Superior temporal gyrus (tissue), 1 donor: Measurements from ENCODE around the gene NRXN2.
A peak's percentile ranks its signal among the peaks of the same experiment; 100 is the strongest.

Experiments used
- DNase-seq: peaks from one replicate; pipeline ENCODE4 v3.0.0-alpha.2; 2016; ENCODE audit errors: extremely low spot score

NRXN2 gene

DNA sequence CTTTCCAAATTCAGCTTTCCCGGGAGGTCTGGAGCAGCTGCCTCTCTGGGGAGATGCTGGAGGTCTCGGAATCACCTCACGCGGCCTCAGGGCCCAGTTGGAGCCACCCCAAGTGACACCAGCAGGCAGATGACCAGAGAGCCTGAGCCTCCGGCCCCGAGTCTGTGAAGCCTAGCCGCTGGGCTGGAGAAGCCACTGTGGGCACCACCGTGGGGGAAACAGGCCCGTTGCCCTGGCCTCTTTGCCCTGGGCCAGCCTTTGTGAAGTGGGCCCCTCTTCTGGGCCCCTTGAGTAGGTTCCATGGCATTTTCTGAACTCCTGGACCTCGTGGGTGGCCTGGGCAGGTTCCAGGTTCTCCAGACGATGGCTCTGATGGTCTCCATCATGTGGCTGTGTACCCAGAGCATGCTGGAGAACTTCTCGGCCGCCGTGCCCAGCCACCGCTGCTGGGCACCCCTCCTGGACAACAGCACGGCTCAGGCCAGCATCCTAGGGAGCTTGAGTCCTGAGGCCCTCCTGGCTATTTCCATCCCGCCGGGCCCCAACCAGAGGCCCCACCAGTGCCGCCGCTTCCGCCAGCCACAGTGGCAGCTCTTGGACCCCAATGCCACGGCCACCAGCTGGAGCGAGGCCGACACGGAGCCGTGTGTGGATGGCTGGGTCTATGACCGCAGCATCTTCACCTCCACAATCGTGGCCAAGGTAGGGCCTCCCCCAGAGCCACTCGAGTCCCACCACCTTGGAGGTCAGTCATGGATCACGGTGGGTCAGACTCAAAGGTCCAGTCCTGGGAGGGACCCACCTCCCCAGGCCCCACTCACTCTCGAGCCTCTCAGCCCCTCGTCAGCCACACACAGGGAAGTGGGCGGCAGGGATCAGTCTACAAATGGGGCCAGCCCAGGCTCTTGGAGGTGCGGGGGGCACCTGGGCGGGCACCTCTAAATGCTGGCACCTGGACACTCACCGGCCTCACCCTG, 131.5 kb downstream of the NRXN2 start:
- no peak for DNase-seq

DNA sequence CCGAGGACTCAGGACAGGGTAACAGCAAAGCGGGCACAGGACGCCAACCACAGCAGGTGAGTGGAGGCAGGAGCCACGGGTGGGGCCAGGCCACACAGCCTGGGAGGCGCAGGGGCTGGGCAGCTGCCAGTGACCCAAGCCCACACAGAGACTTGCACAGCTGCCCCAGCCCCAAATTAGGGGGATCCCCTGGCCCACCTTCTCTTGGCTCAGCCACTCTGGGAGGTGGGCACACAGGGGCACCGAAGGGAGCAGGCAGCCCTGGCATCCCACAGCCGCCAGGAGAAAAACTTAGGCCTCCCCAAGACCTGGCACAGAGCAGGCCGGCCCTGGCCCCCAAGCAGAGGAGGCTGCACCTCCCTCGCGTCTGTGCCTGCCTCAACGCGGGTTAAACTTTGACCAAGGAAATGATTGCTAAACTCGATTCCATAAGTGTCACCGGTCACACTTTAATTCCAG, 132.2 kb downstream of the NRXN2 start, which contains the start of gene SLC22A12:
TSS of gene SLC22A12 (plus strand) at position 458 of the 459 bp plus-strand sequence. CDS start 337 bp downstream, outside the sequence.
- DNase-seq = no peak

DNA sequence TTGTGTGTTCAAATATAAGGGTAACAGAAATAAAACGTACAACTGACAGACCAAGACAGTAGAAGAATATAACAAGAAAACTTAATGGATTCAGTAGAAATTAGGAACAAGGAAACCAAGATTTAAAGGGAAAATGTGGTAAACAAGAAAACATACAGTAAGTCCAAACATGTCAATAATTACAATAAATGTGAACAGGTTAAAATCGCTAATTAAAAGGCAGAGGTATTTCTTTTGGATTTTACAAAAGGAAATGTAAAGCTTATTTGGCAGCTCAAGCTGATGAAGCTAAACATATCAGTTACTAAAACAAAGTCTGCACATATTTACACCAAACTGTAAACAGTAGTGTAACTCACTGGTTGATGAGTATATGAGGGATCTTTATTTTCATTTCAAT, 134.3 kb downstream of the NRXN2 start:
- no peak for DNase-seq

DNA sequence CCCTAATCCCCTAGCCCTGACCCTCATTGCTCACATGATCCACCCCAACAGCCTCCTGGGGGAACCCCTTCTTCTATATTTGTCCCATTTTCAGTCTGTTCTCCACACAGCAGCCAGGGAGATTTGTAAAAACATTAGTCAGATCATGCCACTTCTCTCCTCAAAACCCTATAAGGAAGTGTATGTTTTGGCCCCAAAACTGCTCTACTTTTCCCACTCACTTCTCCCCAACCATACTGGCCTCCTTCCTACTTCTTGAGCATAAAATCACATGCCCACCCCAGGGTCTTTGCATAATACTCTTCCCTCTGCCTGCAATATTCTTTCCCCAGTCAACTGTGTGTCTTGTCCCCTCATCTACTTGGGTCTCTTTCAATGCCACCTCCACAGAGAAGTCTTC, 136.6 kb downstream of the NRXN2 start:
- DNase-seq = no peak

DNA sequence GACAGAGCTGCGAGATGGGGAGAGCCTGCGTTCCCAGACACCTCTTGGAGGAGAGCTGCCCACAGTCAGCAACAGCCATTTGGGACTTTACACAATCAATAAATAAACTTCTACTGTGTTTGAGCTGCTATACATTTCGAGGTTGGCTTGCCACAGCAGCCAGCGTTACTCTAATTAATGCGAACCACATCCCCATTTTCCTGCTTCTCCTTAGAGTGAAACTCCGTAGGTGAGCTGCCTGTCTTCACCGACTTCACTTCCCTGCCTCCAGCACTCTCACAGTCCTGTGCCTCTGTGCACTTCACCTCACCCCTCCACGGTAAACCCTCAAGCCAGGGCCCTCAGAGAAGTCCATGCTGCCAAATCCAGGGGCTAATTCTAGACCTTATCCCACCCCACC, 137.8 kb downstream of the NRXN2 start:
- no peak for DNase-seq

DNA sequence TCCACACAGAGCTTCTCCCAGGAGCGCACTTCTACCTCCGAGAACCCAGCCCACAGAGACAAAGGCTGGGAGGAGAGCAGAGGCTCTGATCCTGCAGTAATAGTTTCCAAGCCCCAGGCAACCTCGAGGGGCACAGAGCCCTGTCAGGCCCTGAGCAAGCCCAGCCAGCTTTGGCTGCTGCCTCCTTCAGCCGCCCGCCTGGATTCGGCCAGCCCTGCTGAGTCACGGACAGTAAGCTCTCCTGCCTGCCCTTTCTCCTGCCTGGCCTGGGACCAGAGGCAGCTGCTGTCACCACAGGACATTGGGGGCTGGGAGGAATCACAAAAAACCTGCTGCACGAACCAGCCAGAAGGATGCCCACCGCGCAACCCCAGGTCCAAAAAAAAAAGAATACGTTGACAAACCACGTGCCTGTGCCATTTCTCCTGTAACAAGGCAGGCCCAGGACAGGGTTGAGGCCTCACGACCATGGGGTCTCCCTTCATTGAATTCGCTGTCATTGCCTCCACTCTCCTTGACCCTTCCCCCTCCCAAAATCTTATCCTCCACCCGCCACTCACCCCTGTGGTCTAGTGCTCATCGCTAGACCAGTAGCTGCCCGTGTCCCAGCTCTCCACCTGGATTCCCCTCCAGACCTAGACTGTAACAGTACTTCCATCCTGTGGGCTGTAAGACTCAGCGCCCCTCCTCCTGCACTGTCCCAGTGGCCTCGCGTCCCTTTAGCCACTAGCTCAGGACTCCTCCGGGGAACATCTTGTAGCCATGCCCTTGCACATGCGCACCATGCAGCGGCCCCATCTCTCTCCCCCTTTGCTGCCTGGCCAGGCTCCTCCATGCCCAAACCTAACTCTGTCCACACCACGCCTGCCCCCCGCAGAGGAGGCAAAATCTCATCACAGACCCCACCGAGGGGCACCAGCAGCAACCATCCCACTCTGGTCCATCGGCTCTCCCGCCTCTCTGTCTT, 139.4 kb downstream of the NRXN2 start:
- DNase-seq = no peak

DNA sequence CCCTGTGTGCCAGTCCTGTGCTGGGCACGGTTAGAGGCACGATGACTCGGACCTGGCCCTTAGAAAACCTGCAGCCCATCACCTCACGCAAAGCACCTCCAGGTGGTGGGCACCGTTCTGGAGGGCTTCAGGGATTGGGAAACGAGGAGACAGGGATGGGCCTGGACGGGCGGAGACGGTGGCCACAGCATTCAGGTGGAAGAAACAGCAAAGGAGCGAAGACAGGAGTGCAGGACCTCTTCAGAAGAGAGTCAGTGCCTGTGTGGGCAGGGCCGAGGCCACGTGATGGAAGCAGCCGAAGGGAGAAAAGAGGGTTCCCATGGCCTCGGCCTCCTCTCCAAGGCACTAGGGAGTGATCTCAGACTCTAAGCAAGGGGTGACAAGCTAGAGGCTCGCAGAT, 140.1 kb downstream of the NRXN2 start:
- DNase-seq = no peak

DNA sequence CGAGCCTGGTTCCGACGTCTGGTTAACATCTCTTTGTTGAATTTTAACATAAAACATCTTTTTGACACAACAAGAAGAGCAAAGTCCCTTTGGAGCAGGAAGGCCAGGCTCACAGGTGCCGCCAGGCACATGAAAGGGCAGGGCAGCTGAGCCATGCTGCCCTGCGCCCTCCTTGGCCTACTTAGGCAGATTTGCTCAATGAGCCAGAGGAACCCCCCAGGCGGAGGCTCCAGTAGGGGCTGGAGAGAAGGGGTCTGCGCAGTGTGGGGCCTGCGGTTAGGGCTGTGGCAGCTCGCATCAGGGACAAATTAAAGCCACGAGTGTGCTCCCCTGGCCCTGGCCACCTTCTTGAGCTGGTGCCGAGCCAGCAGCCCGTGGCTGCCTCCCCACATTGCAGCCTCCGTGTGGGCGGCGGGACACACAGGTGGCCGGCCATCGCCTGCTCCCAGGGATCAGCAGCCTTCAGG, 141.9 kb downstream of the NRXN2 start:
- DNase-seq = no peak

DNA sequence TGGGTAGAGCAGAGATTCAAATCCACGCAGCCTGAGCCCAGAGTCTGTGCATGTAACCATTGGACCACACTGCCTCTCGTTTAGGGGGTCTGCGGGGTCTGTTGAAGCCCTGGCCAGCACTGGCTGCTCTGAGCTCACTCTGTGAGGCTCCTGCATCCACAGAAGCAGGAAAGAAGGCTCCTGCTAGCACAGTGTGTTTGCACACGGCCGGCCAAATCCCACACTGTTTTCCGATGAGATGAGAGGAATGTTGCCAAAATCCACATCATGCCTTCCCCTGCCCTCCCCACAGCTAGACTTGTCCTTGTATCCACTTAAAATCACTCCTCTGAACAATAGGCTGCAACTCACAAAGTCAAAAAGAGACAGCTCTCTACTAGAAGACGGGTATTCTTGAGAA, 142.6 kb downstream of the NRXN2 start:
- DNase-seq = peak; percentile 44

DNA sequence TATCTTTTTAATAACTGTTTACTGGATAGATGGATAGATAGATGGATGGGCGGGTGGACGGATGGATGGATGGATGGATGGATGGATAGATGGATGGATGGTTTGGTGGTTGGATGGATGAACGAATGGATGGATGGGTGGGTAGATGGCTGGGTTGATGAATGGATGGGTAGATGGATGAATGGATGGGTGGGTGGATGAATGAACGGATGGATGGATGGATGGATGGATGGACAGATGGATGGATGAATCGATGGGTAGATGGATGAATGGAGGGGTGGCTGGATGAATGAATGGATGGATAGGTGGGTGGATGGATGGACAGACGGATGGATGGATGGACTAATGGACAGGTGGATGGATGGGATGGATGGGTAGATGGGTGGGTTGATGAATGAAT, 145.8 kb downstream of the NRXN2 start:
- DNase-seq = no peak

DNA sequence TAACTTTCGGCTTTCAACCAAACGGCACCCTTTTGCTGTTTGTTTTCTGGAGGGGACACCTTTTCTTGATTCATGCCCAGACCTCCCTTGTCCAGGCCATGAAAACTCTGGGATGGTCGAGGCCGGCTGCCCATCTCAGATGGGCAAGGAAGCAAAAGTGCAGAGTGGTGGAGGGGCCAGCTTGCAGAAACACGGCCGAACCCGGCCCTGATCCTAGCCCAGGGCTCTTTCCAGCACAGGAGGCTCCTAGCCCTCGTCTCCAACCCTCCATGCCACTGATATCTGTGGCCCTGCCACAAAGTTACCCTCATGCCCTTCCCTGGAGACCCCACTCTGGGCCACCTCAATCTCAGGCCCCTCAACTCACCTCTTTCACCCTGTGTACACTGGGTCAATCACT, 150.9 kb downstream of the NRXN2 start:
- no peak for DNase-seq

DNA sequence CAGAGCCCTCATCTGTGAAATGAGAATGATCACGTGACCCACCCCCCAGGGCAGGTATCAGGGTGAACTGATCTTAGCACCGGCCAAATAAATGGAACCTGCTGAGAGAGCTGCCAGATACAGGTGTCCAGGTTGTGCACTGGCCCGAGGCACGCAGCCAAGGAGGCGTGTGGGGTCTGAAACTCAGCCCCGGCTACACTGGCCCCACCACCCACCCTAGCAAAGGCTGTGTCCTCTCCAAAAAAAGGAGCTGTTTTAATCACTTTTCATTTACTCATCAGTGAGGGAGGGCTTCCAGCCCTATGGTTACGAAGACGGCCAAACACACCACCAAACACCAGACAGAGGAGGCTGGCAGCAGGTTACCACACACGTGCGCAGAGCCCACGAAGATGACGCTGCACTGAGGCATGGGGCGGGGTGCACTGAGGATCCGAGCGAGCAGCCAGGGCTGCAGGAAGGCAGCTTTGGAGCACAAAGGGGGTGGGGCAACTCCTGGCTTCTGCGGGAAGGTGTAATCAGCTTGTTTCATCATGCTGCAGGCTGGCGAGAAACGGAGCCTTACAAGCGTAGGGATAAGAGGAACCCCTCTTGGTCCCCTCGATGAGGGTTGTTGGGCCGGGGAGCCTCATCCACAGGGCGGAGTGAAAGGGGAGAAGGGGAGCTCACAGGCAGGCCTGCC, 151.4 kb downstream of the NRXN2 start:
- no peak for DNase-seq

DNA sequence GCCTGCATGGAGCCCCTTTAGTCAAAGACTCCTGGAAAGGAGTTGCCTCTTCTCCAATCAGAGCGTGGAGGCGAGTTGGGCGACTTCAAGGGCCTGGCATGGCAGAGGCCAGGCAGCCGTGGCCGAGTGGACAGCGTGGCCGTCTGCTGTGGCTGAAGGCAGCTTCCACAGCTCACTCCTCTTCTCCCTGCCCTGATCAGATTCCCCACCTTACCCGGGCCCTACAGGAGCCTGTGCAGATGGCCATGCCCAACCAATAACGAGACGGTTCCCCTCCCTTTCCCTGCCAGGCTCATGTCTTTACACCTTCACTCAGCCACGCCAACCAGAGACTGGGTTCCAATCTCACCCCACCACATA, 152.0 kb downstream of the NRXN2 start:
- DNase-seq = no peak

DNA sequence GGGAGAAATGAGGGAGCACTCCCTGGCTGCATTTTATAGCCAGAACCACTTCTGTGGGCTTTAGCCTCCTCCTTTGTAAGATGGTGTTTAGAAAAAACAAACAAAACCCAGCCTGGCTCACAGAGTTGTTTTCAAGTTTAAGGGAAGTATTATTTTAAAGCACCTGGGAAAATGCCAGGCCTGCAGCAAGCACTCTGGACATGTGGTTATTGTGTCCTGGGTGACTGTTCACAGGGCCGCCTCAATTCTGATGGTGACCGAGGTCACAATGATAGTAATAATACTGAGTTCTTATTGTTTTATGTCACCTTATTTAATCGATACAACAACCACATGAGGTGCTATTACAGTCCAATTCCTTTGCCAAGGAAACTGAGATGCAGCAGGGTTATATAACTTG, 152.7 kb downstream of the NRXN2 start:
- no peak for DNase-seq

DNA sequence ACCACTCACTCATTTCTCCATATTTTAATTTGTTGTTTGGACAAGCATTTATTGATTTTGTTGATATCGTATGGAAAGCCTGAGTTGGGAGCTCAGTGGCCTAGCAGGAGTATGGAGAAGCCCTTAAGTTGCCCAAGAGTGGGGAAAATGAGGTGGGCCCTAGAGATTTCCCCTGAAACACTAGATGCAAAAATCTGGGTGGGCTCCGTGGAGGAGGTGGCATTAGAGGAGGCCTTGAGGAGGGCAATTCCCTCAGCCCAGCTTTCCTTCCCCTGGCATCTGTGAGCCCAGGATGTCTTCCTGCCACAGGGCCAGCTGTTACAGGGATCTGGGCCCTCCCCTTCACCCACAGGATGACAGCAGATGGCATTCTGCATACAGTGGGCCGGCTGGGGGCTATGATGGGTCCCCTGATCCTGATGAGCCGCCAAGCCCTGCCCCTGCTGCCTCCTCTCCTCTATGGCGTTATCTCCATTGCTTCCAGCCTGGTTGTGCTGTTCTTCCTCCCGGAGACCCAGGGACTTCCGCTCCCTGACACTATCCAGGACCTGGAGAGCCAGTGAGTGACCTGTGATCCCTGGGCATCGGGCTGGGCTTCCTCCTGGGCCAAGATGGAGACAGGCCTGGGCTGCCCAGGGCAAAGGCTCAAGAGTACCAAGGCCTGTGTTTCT, 153.6 kb downstream of the NRXN2 start:
- DNase-seq = no peak

DNA sequence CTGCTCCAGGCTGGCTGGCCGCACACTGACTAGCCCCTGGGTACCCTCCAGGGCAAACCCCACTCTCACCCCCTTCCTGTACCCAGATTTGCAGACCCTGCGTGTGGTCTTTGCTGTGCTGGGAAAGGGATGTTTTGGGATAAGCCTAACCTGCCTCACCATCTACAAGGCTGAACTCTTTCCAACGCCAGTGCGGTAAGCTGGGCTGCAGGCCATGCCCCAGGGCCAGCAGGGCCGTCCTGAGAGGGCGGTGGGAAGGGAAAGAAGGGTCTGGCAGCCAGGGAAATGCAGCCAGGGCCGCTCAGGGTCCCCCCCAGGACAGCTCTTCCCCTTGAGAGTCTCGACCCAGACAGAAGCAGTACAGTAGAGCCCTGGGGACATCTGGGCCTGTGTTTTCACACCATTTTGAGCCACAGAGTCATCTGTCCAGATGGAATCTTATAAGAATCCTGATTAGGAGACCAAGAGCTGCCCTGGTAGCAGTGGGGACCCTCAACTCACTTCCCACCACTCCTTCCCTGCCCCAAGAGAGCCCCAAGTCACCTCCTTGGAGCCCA, 154.3 kb downstream of the NRXN2 start:
- no peak for DNase-seq

DNA sequence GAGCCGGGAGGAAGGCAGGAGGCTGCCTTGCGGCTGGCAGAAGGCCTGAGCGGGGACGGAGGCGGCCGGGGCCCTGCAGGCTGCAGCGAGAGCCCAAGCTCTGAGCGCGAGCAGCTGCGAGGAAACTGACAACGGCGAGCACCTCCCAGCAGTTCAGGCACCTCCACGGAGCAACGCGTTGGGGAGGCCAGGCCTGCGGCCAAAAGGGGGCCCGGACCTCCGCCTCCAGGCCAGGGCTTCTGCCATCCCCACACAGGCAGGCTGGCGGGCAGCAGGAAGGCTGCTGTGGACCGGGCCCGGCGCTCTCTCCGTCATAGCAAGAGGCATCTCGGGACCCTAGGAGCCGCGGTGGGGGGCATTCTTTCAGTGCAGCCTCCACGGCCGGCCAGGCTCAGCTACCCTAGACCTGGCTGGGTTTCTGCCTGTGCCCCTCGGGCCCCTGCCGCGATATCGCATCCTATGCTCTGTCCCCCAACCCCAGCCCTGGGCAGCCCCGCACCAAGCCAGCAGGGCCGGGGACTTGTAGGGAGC, 154.9 kb downstream of the NRXN2 start:
- no peak for DNase-seq

DNA sequence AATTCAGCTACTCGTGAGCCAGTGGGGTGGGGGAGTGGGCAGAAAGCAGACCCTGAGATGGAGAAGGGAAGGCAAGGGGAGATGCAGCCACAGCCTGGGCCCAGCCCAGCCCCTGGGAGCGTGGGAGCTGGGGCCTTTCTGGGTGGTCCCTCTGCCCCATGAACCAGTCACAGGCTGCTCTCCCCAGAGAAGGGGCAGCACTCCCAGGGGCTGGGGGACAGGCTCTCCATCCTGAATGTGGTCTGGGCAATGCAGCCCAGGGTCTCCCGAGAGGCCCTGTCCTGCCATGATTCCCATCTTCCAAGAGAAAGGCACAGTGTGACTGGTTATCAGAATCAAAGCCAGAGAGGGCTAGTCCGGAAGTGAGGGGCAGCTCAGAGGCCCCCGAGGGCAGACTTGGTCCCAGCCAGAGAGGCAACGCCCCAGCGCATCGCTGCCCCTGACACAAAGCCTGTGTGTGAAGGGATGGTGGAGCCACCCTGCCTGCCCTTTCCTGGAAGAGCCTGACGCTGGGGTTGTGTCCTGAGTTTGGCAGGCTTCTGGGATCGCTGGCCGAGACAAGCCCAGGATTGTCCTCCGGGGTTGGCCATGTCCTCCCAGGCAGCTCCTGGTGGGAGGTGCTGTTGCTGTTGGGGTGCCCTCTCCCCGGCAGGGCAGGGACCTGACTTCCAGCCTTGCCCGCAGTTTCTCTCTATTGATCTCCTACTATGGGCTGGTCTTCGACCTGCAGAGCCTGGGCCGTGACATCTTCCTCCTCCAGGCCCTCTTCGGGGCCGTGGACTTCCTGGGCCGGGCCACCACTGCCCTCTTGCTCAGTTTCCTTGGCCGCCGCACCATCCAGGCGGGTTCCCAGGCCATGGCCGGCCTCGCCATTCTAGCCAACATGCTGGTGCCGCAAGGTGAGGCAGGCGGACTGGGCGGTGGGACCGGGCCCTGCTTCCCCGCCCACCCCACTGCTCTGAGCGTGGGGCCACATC, 155.8 kb downstream of the NRXN2 start:
- no peak for DNase-seq
